ENCODE data around the gene SFTPA1.

DNA sequence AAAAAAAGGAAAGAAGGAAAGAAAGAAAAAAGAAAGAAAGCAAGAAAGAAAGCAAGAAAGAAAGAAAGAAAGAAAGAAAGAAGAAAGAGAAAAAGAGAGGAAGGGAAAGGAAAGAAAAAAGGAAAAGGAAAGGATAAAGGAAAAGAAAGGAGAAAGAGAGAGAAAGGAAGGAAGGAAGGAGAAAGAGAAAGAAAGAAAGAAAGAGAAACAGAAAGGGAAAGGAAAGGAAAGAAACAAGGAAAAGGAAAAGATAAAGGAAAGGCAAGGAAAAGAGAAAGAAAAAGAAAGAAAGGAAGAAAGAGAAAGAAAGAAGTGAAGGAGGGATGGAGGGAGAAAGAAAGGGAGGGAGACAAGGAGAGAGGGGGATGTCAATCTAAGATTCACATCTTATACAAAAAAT, 29.7 kb upstream of the SFTPA1 start:
- TF ChIP-seq, protein P1, sequence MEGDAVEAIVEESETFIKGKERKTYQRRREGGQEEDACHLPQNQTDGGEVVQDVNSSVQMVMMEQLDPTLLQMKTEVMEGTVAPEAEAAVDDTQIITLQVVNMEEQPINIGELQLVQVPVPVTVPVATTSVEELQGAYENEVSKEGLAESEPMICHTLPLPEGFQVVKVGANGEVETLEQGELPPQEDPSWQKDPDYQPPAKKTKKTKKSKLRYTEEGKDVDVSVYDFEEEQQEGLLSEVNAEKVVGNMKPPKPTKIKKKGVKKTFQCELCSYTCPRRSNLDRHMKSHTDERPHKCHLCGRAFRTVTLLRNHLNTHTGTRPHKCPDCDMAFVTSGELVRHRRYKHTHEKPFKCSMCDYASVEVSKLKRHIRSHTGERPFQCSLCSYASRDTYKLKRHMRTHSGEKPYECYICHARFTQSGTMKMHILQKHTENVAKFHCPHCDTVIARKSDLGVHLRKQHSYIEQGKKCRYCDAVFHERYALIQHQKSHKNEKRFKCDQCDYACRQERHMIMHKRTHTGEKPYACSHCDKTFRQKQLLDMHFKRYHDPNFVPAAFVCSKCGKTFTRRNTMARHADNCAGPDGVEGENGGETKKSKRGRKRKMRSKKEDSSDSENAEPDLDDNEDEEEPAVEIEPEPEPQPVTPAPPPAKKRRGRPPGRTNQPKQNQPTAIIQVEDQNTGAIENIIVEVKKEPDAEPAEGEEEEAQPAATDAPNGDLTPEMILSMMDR (IDR thresholded peaks at IDR 0.05), result peak; percentile 34
- no peak for TF ChIP-seq EZH2 (IDR thresholded peaks at IDR 0.05; ENCODE audit: borderline replicate concordance, insufficient read depth, low read depth, low read length, poor library complexity, severe bottlenecking)
